ENCODE results near the gene FAM83C. TPM values are rescaled to one million over a fixed set of nuclear protein-coding genes. Genes with fewer than 3 reads are reported as not detected.

FAM83C gene
- total RNA-seq, 1 donor from 2014 or later = not detected

- H3K27me3 ChIP-seq (ENCODE audit: low read depth) = peaks cover 42% of the 10 kb centered on the region
- H3K4me3 ChIP-seq = no peak overlapping the region
- peaks cover 3% of the 10 kb centered on the region for H3K4me1 ChIP-seq
- no peak for DNase-seq
- intact Hi-C loops (cut with micrococcal nuclease) = no loop called here
- H3K27ac ChIP-seq (replicated peaks) = no peak overlapping the region
- no peaks in the 10 kb centered on the region for H3K36me3 ChIP-seq
- no peaks in the 10 kb centered on the region for H3K9me3 ChIP-seq (replicated peaks)
- no peak for TF ChIP-seq CTCF (IDR thresholded peaks at IDR 0.05; ENCODE audit: borderline replicate concordance)
These were observed 1.3 kb downstream of the FAM83C start for GRCh38 chr20:35290887-35291417.

GRCh38 chr20:35290186-35290886 is 1.9 kb downstream of the FAM83C start:
- Histone ChIP-seq H3K36me3 (no peaks in the 10 kb centered on the region), H3K27ac (replicated peaks) (no peak overlapping the region), H3K4me1 (peaks cover 2% of the 10 kb centered on the region), H3K4me3 (no peak overlapping the region), H3K27me3 (ENCODE audit: low read depth) (peaks cover 40% of the 10 kb centered on the region), H3K9me3 (replicated peaks) (no peaks in the 10 kb centered on the region)
- intact Hi-C loops (cut with micrococcal nuclease) = no loop called here
- no peak for TF ChIP-seq CTCF (IDR thresholded peaks at IDR 0.05; ENCODE audit: borderline replicate concordance)
- no peak for DNase-seq

GRCh38 chr20:35288325-35289060 is 3.7 kb downstream of the FAM83C start:
- no peak overlapping the region for H3K4me3 ChIP-seq
- DNase-seq = no peak
- intact Hi-C loops (cut with micrococcal nuclease) = no loop called here
- peaks cover 24% of the 10 kb centered on the region for H3K27me3 ChIP-seq (ENCODE audit: low read depth)
- no peak overlapping the region for H3K27ac ChIP-seq (replicated peaks)
- H3K4me1 ChIP-seq = peaks cover 20% of the 10 kb centered on the region
- H3K9me3 ChIP-seq (replicated peaks) = no peaks in the 10 kb centered on the region
- TF ChIP-seq CTCF (IDR thresholded peaks at IDR 0.05; ENCODE audit: borderline replicate concordance) = no peak
- no peaks in the 10 kb centered on the region for H3K36me3 ChIP-seq

- no peaks in the 10 kb centered on the region for H3K36me3 ChIP-seq
- H3K27me3 ChIP-seq (ENCODE audit: low read depth) = peaks cover 16% of the 10 kb centered on the region
- no peak for DNase-seq
- H3K4me1 ChIP-seq = peaks cover 28% of the 10 kb centered on the region
- intact Hi-C loops (cut with micrococcal nuclease) = no loop called here
- no peaks in the 10 kb centered on the region for H3K9me3 ChIP-seq (replicated peaks)
- TF ChIP-seq CTCF (IDR thresholded peaks at IDR 0.05; ENCODE audit: borderline replicate concordance) = no peak
- no peak overlapping the region for H3K4me3 ChIP-seq
- no peak overlapping the region for H3K27ac ChIP-seq (replicated peaks)
These were observed 4.5 kb downstream of the FAM83C start for GRCh38 chr20:35287509-35288324.

- intact Hi-C loops (cut with micrococcal nuclease) = no loop called here
- TF ChIP-seq CTCF (IDR thresholded peaks at IDR 0.05; ENCODE audit: borderline replicate concordance) = no peak
- Histone ChIP-seq H3K36me3 (peaks cover under 1% of the 10 kb centered on the region), H3K4me1 (peaks cover 35% of the 10 kb centered on the region), H3K27me3 (ENCODE audit: low read depth) (peaks cover 9% of the 10 kb centered on the region), H3K27ac (replicated peaks) (no peak overlapping the region), H3K9me3 (replicated peaks) (no peaks in the 10 kb centered on the region), H3K4me3 (no peak overlapping the region)
- DNase-seq = no peak
These were observed 5.2 kb downstream of the FAM83C start for GRCh38 chr20:35286899-35287508.

Measured in left ventricle myocardium inferior (tissue), 1 donor.